ENCODE data around the gene PXN.

DNA sequence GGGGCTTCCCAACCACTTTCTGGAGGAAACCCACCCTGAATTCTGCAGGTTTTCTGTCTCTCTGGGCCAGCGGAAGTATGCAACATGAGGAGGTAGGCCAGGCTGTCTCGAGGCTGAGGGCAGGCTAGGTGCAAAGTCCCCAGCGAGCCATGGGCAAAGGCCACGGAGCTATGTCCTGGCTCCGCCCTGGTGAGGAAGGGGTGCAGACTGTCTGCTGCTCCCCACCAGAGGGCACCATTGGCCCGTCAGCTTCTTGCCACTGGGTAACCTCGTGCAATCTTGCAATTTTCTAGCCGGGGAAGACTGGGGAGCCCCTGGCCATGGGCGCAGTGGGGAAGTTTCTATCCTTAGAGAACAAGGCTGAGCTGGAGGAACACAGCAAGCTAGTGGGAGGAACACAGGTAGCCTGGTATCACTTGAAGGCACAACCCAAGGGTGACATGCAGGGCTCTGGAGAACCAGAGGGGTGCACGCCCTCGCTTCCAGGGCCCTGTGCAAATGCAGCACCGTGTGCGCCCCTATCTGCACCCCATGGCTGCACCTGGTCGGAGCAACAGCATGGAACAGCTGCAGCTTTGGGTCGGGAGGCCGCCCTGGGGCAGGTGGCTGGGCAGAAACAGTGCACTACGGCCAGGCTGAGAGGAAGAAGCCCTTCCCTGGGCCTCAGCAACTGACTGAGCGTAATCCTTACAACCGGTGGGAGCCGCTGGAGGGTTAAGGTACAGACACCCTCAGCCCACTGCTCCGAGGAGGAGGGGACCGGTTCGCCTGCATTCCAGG lies 37.0 kb downstream of the PXN start:
- no peak for TF ChIP-seq ZNF324 (tag by site-specific recombination; IDR thresholded peaks at IDR 0.05)
- TF ChIP-seq ZNF629 (tag by site-specific recombination; IDR thresholded peaks at IDR 0.05): 0 out of 2 replicates have a peak, but pooled peaks have one; percentile 13
- TF ChIP-seq CTCF (tag by site-specific recombination; IDR thresholded peaks at IDR 0.05): peak; percentile 94
- TF ChIP-seq ZNF214 (tag by site-specific recombination; IDR thresholded peaks at IDR 0.05; ENCODE audit: borderline replicate concordance): no peak
- no peak for TF ChIP-seq YY1 (tag by site-specific recombination; IDR thresholded peaks at IDR 0.05)
- no peak for TF ChIP-seq ZNF223 (tag by site-specific recombination; IDR thresholded peaks at IDR 0.05)
- TF ChIP-seq KLF16 (tag by site-specific recombination; IDR thresholded peaks at IDR 0.05): no peak; the same call in 1 of the 2 replicates
- TF ChIP-seq, protein P1, sequence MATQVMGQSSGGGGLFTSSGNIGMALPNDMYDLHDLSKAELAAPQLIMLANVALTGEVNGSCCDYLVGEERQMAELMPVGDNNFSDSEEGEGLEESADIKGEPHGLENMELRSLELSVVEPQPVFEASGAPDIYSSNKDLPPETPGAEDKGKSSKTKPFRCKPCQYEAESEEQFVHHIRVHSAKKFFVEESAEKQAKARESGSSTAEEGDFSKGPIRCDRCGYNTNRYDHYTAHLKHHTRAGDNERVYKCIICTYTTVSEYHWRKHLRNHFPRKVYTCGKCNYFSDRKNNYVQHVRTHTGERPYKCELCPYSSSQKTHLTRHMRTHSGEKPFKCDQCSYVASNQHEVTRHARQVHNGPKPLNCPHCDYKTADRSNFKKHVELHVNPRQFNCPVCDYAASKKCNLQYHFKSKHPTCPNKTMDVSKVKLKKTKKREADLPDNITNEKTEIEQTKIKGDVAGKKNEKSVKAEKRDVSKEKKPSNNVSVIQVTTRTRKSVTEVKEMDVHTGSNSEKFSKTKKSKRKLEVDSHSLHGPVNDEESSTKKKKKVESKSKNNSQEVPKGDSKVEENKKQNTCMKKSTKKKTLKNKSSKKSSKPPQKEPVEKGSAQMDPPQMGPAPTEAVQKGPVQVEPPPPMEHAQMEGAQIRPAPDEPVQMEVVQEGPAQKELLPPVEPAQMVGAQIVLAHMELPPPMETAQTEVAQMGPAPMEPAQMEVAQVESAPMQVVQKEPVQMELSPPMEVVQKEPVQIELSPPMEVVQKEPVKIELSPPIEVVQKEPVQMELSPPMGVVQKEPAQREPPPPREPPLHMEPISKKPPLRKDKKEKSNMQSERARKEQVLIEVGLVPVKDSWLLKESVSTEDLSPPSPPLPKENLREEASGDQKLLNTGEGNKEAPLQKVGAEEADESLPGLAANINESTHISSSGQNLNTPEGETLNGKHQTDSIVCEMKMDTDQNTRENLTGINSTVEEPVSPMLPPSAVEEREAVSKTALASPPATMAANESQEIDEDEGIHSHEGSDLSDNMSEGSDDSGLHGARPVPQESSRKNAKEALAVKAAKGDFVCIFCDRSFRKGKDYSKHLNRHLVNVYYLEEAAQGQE (tag by site-specific recombination; IDR thresholded peaks at IDR 0.05): no peak

All from HEK293 (cell line).